MM.1S (cell line): Measurements from ENCODE around the gene STIM1.

Source experiments
- DNase-seq: peaks from one replicate; pipeline ENCODE4 v3.0.0-alpha.2; 2015
- H2AFZ ChIP-seq: fragments of 300-600 bp; sonication (generic); 2 replicates; pipeline ENCODE4 v1.6.0; 2016; ENCODE audit warnings: antibody characterized with exemption, low read length
- H3F3A ChIP-seq: fragments of 300-600 bp; sonication (generic); 2 replicates; pipeline ENCODE4 v1.6.1; 2016; ENCODE audit warnings: mild to moderate bottlenecking, antibody characterized with exemption, low read length, moderate library complexity, mixed read lengths; ENCODE audit not compliant: insufficient read depth
- H3K27ac ChIP-seq: fragments of 300-600 bp; sonication (generic); 2 replicates; pipeline ENCODE4 v1.5.1; 2016; ENCODE audit warnings: mild to moderate bottlenecking, low read length
- H3K27me3 ChIP-seq: fragments of 300-600 bp; sonication (generic); replicated peaks from 2 replicates; pipeline ENCODE4 v1.6.0; 2016; ENCODE audit warnings: low read length; ENCODE audit not compliant: insufficient read depth
- H3K36me3 ChIP-seq: fragments of 300-600 bp; sonication (generic); replicated peaks from 2 replicates; pipeline ENCODE4 v1.6.1; 2016; ENCODE audit warnings: mild to moderate bottlenecking, low read length, mixed read lengths; ENCODE audit not compliant: insufficient read depth
- H3K4me1 ChIP-seq: fragments of 300-600 bp; sonication (generic); 2 replicates; pipeline ENCODE4 v1.6.1; 2016; ENCODE audit warnings: low read length, mixed read lengths
- H3K4me2 ChIP-seq: fragments of 300-600 bp; sonication (generic); 2 replicates; pipeline ENCODE4 v1.6.0; 2016; ENCODE audit warnings: low read depth, low read length
- H3K4me3 ChIP-seq: fragments of 300-600 bp; sonication (generic); 2 replicates; pipeline ENCODE4 v1.5.1; 2016; ENCODE audit warnings: low read length, mixed read lengths
- H3K79me2 ChIP-seq: fragments of 300-600 bp; sonication (generic); 2 replicates; pipeline ENCODE4 v1.6.1; 2016; ENCODE audit warnings: mixed run types, low read length, mixed read lengths
- H3K9ac ChIP-seq: fragments of 300-600 bp; sonication (generic); 2 replicates; pipeline ENCODE4 v1.6.1; 2016; ENCODE audit warnings: low read length, mixed read lengths
- H3K9me2 ChIP-seq: fragments of 300-600 bp; sonication (generic); replicated peaks from 2 replicates; pipeline ENCODE4 v1.6.1; 2016; ENCODE audit warnings: mild to moderate bottlenecking, low read length, mixed read lengths; ENCODE audit not compliant: insufficient read depth
- H3K9me3 ChIP-seq: fragments of 300-600 bp; sonication (generic); replicated peaks from 2 replicates; pipeline ENCODE4 v1.6.1; 2016; ENCODE audit warnings: mild to moderate bottlenecking, low read length, mixed read lengths; ENCODE audit not compliant: insufficient read depth
- H4K20me1 ChIP-seq: fragments of 300-600 bp; sonication (generic); 2 replicates; pipeline ENCODE4 v1.6.1; 2016; ENCODE audit warnings: mild to moderate bottlenecking, low read length, moderate library complexity, mixed read lengths; ENCODE audit not compliant: insufficient read depth
- EZH2 ChIP-seq: fragments of 300-600 bp; sonication (generic); optimal IDR thresholded peaks from 2 replicates; pipeline ENCODE3; 2017; ENCODE audit warnings: low read depth, mild to moderate bottlenecking, antibody characterized with exemption, low read length, mixed read lengths
- EZH2phosphoT487 ChIP-seq: fragments of 300-600 bp; sonication (generic); IDR thresholded peaks from 2 replicates; pipeline ENCODE4 v1.6.1; 2018; ENCODE audit warnings: antibody characterized with exemption, low read length
- TF ChIP-seq, protein P1 (sequence below): fragments of 300-600 bp; sonication (generic); IDR thresholded peaks from 2 replicates; pipeline ENCODE4 v1.5.1; 2016; ENCODE audit warnings: antibody characterized with exemption, low read length, mixed read lengths

STIM1 gene

DNA sequence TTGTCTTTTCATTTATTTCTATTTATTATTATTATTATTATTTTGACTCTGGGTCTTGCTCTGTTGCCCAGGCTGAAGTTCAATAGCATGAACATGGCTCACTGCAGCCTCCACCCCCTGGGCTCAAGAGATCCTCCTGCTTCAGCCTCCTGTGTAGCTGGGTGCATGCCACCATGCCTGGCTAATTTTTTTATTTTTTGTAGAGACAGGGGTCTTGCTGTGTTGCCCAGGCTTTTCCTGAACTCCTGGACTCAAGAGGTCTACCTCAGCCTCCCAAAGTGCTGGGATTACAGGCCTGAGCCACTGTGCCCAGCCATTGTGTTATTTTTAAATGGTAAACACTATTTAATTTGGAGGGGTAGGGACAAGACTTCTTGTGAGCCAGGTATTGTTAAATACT lies 215.9 kb downstream of the STIM1 start:
- no peaks in the 10 kb centered on the region for H3K9me2 ChIP-seq
- H3K27me3 ChIP-seq, result no peaks in the 10 kb centered on the region
- TF ChIP-seq EZH2 (no peak), EZH2phosphoT487 (no peak)
- TF ChIP-seq, protein P1, sequence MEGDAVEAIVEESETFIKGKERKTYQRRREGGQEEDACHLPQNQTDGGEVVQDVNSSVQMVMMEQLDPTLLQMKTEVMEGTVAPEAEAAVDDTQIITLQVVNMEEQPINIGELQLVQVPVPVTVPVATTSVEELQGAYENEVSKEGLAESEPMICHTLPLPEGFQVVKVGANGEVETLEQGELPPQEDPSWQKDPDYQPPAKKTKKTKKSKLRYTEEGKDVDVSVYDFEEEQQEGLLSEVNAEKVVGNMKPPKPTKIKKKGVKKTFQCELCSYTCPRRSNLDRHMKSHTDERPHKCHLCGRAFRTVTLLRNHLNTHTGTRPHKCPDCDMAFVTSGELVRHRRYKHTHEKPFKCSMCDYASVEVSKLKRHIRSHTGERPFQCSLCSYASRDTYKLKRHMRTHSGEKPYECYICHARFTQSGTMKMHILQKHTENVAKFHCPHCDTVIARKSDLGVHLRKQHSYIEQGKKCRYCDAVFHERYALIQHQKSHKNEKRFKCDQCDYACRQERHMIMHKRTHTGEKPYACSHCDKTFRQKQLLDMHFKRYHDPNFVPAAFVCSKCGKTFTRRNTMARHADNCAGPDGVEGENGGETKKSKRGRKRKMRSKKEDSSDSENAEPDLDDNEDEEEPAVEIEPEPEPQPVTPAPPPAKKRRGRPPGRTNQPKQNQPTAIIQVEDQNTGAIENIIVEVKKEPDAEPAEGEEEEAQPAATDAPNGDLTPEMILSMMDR, result no peak
- H3F3A ChIP-seq, result 0 out of 2 replicates have a peak, but pooled peaks cover 3% of the 10 kb centered on the region
- no peak overlapping the region for H3K27ac ChIP-seq
- no peaks in the 10 kb centered on the region for H3K36me3 ChIP-seq
- no peak for DNase-seq
- no peak overlapping the region for H3K9ac ChIP-seq
- 0 out of 2 replicates have a peak, but pooled peaks cover 13% of the 10 kb centered on the region for H3K79me2 ChIP-seq
- no peak overlapping the region for H3K4me3 ChIP-seq
- no peak overlapping the region for H3K4me2 ChIP-seq
- H4K20me1 ChIP-seq, result no peaks in the 10 kb centered on the region
- H3K9me3 ChIP-seq, result no peaks in the 10 kb centered on the region
- H2AFZ ChIP-seq, result no peak overlapping the region
- no peaks in the 10 kb centered on the region for H3K4me1 ChIP-seq

- H4K20me1 ChIP-seq, result no peaks in the 10 kb centered on the region
- no peaks in the 10 kb centered on the region for H3K27me3 ChIP-seq
- no peak overlapping the region for H3K4me2 ChIP-seq
- 0 out of 2 replicates have a peak, but pooled peaks cover 13% of the 10 kb centered on the region for H3K79me2 ChIP-seq
- H3K27ac ChIP-seq, result no peak overlapping the region
- no peak overlapping the region for H2AFZ ChIP-seq
- no peak overlapping the region for H3K4me3 ChIP-seq
- no peak for DNase-seq
- H3K36me3 ChIP-seq, result no peaks in the 10 kb centered on the region
- H3K9ac ChIP-seq, result no peak overlapping the region
- H3F3A ChIP-seq, result 0 out of 2 replicates have a peak, but pooled peaks cover 3% of the 10 kb centered on the region
- H3K9me3 ChIP-seq, result no peaks in the 10 kb centered on the region
- H3K4me1 ChIP-seq, result no peaks in the 10 kb centered on the region
- TF ChIP-seq EZH2phosphoT487 (no peak), EZH2 (no peak)
- TF ChIP-seq, protein P1, result no peak
- no peaks in the 10 kb centered on the region for H3K9me2 ChIP-seq
Observed at GRCh38 chr11:4071914-4072313, 216.4 kb downstream of the STIM1 start.

GRCh38 chr11:4072668-4073285 lies 217.3 kb downstream of the STIM1 start:
- peak; percentile 63 for DNase-seq

More at GRCh38 chr11:4072668-4073285, 217.3 kb downstream of the STIM1 start:
- Histone ChIP-seq H3K27me3 (no peaks in the 10 kb centered on the region), H3F3A (0 out of 2 replicates have a peak, but pooled peaks cover 3% of the 10 kb centered on the region), H3K4me3 (no peak overlapping the region), H4K20me1 (no peaks in the 10 kb centered on the region), H3K4me2 (no peak overlapping the region), H3K9ac (no peak overlapping the region), H3K9me2 (no peaks in the 10 kb centered on the region), H3K9me3 (no peaks in the 10 kb centered on the region), H3K27ac (no peak overlapping the region), H3K79me2 (0 out of 2 replicates have a peak, but pooled peaks cover 9% of the 10 kb centered on the region), H2AFZ (no peak overlapping the region), H3K36me3 (no peaks in the 10 kb centered on the region), H3K4me1 (no peaks in the 10 kb centered on the region)
- TF ChIP-seq, protein P1, result peak; percentile 83
- TF ChIP-seq EZH2, result no peak
